Left ventricle myocardium inferior (tissue), 1 donor: ENCODE data around the gene ZBTB46. TPM values are rescaled to one million over a fixed set of nuclear protein-coding genes. Genes with fewer than 3 reads are reported as not detected.
"Not testable (repeated sequence)": the region's sequence is repeated elsewhere in the genome, so short reads cannot be mapped to it uniquely, and the experiment has no call there.

Experiments used
- DNase-seq: peaks from one replicate; pipeline ENCODE4 v3.0.0-alpha.2; 2020
- H3K27ac ChIP-seq: fragments of 200-600 bp; replicated peaks from 2 replicates; pipeline ENCODE4 v1.8.0; 2021
- H3K27me3 ChIP-seq: fragments of 200-600 bp; 2 replicates; pipeline ENCODE4 v1.8.0; 2021; ENCODE audit warnings: low read depth
- H3K36me3 ChIP-seq: fragments of 200-600 bp; 2 replicates; pipeline ENCODE4 v1.8.0; 2021
- H3K4me1 ChIP-seq: fragments of 200-600 bp; 2 replicates; pipeline ENCODE4 v1.8.0; 2021
- H3K4me3 ChIP-seq: fragments of 200-600 bp; 2 replicates; pipeline ENCODE4 v1.8.0; 2021; ENCODE audit warnings: mild to moderate bottlenecking, moderate library complexity
- H3K9me3 ChIP-seq: fragments of 200-600 bp; replicated peaks from 2 replicates; pipeline ENCODE4 v1.8.0; 2021
- CTCF ChIP-seq: fragments of 200-600 bp; IDR thresholded peaks from 2 replicates; pipeline ENCODE4 v1.8.0; 2021; ENCODE audit warnings: antibody characterized with exemption, mild to moderate bottlenecking, borderline replicate concordance
- intact Hi-C: fragments of 100-400 bp; cut with micrococcal nuclease; formaldehyde crosslinking; loops from one replicate; pipeline ENCODE4 v1.11.0; 2022
- total RNA-seq: library from RNA; stranded (reverse); fragmentation: NEBNext Ultra II Directional; extraction: Animal tissue kit (Norgen Biotek cat#: 25700); gene quantifications from one replicate; pipeline ENCODE4 v1.2.1, GENCODE V29; 2021
- donor health status: DM: no; HTN: yes; CAD: no; lungs with severe emphysema.

The ZBTB46 gene
- total RNA-seq, 1 donor from 2014 or later: 13.6 TPM

GRCh38 chr20:63855363-63856097, 24.5 kb upstream of the ZBTB46 start:
- TF ChIP-seq CTCF: no peak
- Histone ChIP-seq H3K4me3 (peak overlapping the region; percentile 50), H3K27ac (peak overlapping the region; percentile 96), H3K36me3 (no peaks in the 10 kb centered on the region), H3K4me1 (peaks cover 79% of the 10 kb centered on the region), H3K27me3 (no peaks in the 10 kb centered on the region), H3K9me3 (no peaks in the 10 kb centered on the region)
- intact Hi-C loops: no loop called here
- no peak for DNase-seq

- peak overlapping the region; percentile 50 for H3K4me3 ChIP-seq
- peak; percentile 81 for DNase-seq
- intact Hi-C loops: no loop called here
Observed at GRCh38 chr20:63854766-63855362, 23.8 kb upstream of the ZBTB46 start.

GRCh38 chr20:63854069-63854765, 23.2 kb upstream of the ZBTB46 start:
- no peak for TF ChIP-seq CTCF
- no peak for DNase-seq
- intact Hi-C loops: no loop called here
- Histone ChIP-seq H3K27ac (peak overlapping the region; percentile 96), H3K4me3 (peak overlapping the region; percentile 50), H3K27me3 (no peaks in the 10 kb centered on the region), H3K9me3 (no peaks in the 10 kb centered on the region), H3K36me3 (no peaks in the 10 kb centered on the region), H3K4me1 (peaks cover 67% of the 10 kb centered on the region)

More at GRCh38 chr20:63854766-63855362, 23.8 kb upstream of the ZBTB46 start:
- no peaks in the 10 kb centered on the region for H3K27me3 ChIP-seq
- peak overlapping the region; percentile 96 for H3K27ac ChIP-seq
- H3K9me3 ChIP-seq: no peaks in the 10 kb centered on the region
- no peak for TF ChIP-seq CTCF
- H3K36me3 ChIP-seq: no peaks in the 10 kb centered on the region
- H3K4me1 ChIP-seq: peaks cover 74% of the 10 kb centered on the region

GRCh38 chr20:63853733-63854068, 22.6 kb upstream of the ZBTB46 start:
- peak overlapping the region; percentile 50 for H3K4me3 ChIP-seq
- H3K36me3 ChIP-seq, intact Hi-C loops, DNase-seq, H3K27me3 ChIP-seq, H3K9me3 ChIP-seq: not testable (repeated sequence)
- peaks cover 62% of the 10 kb centered on the region for H3K4me1 ChIP-seq
- H3K27ac ChIP-seq: peak overlapping the region; percentile 96

GRCh38 chr20:63851548-63851943, 20.5 kb upstream of the ZBTB46 start:
- Histone ChIP-seq H3K27ac (peak overlapping the region; percentile 96), H3K4me1 (peaks cover 62% of the 10 kb centered on the region)
- H3K4me3 ChIP-seq, H3K27me3 ChIP-seq, H3K36me3 ChIP-seq, DNase-seq, intact Hi-C loops, H3K9me3 ChIP-seq: not testable (repeated sequence)

GRCh38 chr20:63850689-63851547, 19.9 kb upstream of the ZBTB46 start:
- Histone ChIP-seq H3K4me3 (no peak overlapping the region), H3K9me3 (no peaks in the 10 kb centered on the region), H3K27ac (no peak overlapping the region), H3K36me3 (no peaks in the 10 kb centered on the region), H3K27me3 (no peaks in the 10 kb centered on the region), H3K4me1 (peaks cover 62% of the 10 kb centered on the region)
- intact Hi-C loops: no loop called here
- no peak for DNase-seq
- no peak for TF ChIP-seq CTCF
